Stimulated activated CD8-positive, alpha-beta memory T cell treated with anti-CD3 and anti-CD28 coated beads, Interleukin-7, amount 100 ng/mL, for 24 hours (primary cell): ENCODE data around the gene ZDBF2.
"Not testable (repeated sequence)": the region's sequence is repeated elsewhere in the genome, so short reads cannot be mapped to it uniquely, and the experiment has no call there.

ENCODE experiments used
- DNase-seq: peaks from one replicate; pipeline ENCODE4 v3.0.0-alpha.2; 2020; ENCODE audit warnings: low read depth

Gene ZDBF2

DNA sequence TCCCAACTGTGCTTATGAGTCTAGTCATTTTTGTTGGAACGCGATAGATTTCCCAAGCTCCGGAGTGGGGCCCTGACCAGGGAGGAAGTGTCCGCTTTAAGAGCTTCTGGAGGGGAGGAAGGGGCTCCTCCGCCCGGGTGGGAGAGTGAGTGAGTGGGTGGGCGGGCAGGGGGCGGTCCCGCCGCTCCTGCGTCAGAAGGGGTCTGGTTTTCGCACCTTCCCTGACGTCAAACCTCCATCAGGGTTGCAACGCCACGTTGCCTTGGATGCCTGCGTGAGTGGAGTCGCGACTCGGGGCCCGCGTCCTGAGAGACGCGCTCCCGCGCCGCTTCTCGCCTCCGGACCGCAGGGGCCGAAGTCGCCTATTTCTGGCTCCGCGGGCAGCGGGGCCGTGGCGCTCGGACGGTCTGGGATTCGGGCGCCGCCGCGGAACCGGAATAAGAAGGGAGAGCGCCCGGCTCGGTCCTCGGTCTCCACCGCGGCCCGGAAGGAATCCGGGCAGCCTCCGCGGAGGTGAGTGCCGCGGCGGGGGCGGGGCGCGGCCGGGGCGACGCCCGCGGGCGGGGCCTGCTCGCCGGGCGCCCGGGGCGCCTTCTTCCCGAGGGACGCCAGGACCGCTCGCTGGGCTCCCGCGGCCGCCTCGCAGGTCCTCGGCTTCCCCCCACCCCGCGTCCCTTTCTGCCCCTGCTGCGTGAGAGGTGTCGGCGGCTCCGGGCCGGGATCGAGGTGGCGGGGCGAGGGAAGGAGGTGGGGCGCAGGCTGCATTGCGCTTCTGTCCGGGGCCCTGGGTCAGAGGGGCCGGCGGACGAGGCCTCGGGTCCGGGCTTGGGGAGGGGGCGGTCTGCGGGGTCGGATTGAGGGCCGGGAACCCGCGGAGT, at the start of gene ZDBF2:
Gene ZDBF2 (plus strand): TSS at position 230 of the 878 bp plus-strand sequence. CDS start 7,187 bp downstream, outside the sequence.
- DNase-seq: no peak

DNA sequence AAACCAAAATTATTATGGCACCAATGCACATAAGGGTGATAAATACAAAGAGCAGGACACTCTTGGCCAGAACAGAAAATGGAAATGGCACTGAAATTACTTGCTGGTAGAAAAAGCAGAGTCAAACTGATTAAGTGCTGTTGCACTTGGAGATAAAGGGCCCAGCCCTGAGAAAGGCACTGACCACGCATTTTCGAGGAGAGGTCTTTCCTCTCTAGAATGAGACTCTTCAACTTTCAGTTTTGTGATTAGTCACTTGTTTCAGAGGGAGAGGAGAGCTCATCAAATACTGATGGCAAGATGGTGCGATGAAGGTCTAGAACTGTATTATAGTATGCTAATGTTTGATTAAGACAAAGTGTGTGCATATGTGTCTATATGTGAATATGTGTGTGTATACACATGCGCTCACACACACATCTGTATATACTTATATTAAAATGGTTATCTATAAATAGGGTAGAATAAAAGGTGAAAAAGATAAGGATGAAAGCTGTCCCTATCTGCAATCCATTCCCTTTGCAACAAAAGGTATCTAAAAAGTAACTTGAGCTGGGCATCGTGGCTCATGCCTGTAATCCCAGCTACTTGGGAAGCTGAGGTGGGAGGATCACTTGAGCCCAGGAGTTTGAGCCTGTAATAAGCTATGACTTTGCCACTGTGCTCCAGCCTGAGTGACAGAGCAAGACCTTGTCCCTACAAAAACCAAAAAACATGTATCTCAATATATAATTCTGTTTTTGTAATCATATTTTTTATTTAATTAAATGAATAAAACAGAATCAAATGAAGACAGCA, 48.8 kb upstream of the ZDBF2 start:
- DNase-seq: no peak

DNA sequence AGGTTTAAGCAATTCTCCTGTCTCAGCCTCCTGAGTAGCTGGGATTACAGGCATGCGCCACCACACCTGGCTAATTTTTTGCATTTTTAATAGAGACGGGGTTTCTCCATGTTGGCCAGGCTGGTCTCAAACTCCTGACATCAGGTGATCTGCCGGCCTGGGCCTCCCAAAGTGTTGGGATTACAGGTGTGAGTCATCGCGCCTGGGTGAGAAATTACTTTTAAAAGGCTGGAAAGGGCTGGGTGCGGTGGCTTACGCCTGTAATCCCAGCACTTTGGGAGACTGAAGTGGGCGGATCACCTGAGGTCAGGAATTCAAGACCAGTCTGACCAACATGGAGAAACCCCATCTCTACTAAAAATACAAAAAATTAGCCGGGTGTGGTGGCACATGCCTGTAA, 45.8 kb upstream of the ZDBF2 start:
- not testable (repeated sequence) for DNase-seq

DNA sequence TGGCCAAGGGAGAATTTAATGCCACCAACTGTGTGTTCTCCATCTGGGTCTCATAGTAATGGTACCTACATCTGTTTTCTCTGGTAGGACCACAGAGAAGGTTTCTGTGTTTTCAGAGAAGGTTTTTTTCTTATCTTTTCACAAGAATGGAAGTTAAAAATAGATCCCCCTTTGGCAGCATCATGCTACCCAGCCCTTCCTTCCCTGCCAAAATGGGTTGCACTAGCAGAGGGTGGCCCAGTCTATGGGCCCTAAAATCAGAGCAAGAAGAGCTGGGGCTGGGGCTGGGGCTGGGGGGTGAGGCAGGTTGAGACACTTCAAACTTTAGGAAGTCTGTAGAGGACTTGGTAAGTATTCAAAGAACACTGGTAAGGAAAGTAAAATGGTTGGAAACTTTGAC, 44.8 kb upstream of the ZDBF2 start:
- DNase-seq: no peak

DNA sequence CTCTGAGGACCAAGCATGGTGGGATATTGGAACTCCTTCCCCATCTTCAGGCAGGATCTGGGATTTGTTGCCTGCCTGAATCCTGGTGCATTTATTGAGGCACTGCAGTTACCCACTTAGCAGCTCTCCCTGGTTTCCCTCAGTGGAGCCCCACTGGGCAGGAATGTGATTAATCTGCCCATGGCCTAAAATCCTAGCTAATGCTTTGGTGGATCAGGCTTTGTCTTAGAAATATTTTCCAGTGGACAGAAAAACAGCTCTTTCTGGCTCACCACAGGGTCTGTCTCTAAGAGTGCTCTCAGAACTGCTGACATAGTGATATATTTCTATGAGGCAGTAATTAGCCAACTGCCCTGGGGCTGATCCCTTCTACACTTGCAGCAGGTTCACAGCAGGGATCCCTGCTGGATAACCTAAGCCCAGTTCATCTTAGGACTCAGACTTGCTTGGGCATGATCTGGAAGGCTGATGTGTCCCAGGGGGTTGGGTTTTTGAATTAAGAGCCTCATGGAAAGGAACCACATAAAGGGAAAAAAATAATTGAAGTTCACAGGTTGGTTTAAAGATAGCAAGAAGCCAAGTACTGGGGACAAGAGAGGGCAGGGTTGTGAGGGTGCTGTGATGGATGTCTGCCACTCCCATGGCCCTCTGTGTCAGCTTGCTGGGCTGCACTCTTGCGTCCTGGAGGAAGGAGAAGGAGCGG, 44.3 kb upstream of the ZDBF2 start:
- no peak for DNase-seq

DNA sequence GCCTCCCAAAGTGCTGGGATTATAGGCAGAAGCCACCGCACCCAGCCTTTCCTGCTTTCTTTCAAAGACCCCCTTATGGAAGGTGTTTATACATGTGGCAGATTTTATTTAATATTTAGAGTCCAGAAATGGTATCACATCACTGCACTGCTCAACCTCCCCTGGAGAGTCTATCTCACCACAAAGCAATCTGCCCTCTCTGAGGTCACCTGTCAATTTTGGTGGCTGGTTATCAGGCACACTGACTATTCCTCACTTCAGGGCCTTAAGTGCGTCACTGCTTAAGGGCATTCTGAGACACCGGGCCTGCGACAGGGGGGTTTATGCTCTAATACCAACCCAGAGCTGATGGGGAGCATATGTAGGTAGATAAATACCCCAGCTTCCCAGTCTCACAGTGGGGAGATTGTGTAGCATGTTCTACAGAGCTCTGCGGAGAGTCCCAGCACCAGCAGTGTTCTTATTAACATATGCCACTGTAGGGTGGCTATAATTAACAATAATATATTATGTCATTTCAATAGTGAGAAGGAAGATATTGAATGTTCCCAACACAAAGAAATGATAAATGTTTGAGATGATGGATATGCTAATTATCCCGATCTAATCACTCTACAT, 42.7 kb upstream of the ZDBF2 start:
- no peak for DNase-seq

DNA sequence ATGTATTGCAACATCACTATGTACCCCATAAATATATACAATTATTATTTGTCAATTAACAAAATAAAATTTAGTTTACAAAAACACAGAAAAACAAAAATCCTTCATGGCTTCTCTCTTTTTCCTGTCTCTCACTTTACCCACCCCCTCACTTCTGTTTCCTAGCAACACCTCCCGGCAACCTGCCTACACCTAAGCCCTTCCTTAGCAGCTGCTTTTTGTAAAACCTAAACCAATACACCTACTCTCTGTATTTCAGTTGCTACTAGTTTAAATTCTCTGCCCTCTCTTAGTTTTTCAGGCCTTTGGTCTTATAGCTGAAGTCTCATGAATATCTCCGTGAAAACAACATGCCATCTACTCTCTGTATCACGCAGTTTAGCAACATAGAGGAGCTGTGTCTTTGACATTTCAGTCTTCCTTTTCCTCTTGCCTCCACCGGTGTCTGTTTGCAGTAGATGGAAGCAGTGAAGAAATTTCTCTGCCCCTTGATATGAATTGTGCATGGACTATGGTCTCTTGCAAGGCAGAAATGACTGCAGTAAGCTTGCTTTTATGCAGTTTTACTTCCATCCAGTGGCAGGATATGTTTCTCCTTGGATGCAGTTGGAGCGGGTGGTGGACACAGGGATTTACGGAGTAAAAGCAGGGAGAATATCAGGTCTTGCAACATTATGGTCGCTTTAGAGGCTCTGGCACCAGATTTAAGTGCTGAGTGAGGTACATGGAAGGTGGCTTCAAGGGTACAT, 42.0 kb upstream of the ZDBF2 start:
- DNase-seq: no peak

DNA sequence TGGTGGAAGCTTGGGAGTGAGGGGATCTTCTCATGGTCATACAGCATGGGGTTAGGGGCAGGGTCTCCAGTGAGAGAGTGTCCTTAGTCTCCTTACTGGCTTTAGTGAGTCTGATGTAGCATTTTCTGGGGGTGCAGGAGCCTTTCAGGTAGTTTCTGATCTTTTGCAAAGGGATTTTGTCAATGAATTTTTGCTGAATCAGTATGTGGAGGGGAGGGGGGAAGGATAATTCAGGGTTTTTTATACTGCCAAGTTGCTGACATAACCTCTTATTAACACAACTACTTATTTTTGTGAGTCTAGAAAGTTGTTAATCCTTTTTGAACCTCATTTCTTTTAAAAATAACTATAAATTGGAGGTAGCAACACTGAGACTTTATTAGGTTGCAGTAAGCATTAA, 35.3 kb upstream of the ZDBF2 start:
- DNase-seq: no peak

DNA sequence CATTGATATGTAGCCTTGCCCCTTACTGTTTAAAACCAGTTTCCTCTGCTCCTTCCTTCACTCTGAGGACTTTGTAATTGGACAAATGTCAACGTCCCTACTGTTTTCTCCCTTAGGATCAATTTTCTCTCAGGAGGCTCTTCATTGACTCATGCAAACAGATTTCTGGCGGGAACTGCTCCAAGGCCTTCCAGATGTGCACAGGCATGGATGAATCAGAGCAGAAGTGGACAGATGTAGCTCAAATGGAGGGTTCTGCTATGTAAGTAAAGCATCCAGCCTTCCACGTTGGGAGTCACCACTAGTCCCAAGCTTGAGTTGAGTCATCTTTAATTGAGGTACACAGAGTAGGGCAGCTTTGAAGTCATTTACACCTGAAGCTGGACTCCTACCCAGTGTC, 34.1 kb upstream of the ZDBF2 start:
- no peak for DNase-seq

DNA sequence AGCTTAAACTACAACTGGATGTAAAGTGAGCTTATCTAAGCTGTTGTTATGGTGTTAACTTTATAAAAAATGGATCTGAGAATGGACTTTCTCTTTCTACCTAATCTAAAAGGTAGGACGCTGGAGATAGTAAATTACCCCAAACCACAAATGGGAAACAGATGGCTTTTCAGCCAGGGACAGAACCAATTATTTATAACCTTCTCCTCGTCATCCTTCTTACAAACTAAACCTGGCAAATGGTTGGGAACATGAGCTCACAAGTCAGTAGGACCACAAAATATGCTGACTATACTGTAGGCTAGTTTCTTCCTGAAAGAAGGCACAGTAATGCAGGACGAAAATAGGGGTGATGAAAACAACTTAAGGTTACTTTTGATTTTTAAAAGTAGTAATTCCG, 32.7 kb upstream of the ZDBF2 start:
- DNase-seq: no peak

DNA sequence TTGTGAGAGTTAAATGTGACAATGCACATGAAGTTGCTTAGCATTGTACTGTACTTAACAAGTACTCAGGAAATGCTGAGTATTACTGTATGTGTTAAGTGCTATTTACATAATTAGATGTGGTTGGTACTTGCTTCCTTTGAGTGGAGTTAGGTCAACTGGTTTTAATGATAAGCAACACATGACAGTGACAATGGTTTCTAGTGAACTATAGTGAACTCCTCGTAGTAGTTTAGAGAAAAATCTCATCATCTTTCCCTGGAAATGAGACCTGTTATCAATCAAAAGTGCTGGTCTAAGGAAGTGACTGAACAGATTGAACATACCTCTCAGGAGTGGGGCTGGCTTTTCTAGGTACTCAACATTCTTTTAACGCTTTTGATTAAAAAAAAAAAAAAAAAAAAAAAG, 29.2 kb upstream of the ZDBF2 start:
- no peak for DNase-seq

DNA sequence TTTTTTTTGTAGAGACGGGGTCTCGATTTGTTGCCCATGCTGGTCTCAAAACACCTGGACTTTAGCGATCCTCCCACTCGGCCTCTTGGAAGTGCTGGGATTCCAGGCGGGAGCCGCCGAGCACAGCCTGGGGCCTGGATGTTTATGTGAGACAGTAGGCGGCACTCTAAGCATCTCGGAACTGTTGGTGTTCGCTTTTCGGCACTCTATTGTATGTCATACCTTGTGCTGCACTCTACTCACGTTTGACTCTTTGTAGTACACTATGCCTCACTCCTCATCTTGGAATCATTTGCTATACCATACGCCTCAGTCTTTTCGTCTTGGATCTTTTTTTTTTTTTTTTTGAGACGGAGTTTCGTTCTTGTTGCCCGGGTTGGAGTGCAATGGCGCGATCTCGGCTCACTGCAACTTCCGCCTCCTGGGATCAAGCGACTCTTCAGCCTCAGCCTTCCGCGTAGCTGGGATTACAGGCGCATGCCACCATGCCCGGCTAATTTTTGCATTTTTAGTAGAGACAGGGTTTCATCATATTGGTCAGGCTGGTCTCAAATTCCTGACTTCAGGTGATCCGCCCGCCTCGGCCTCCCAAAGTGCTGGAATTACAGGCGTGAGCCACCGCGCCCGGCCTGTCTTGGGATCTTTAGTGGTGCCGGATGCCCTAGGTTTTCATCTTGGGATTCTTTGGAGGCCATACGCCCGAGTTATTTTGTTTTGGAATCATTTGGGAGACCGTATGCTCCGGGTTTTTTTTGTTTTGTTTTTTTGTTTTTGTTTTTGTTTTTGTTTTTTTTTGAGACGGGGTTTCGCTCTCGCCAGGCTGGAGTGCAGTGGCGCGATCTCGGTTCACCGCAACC, 24.2 kb upstream of the ZDBF2 start:
- no peak for DNase-seq

DNA sequence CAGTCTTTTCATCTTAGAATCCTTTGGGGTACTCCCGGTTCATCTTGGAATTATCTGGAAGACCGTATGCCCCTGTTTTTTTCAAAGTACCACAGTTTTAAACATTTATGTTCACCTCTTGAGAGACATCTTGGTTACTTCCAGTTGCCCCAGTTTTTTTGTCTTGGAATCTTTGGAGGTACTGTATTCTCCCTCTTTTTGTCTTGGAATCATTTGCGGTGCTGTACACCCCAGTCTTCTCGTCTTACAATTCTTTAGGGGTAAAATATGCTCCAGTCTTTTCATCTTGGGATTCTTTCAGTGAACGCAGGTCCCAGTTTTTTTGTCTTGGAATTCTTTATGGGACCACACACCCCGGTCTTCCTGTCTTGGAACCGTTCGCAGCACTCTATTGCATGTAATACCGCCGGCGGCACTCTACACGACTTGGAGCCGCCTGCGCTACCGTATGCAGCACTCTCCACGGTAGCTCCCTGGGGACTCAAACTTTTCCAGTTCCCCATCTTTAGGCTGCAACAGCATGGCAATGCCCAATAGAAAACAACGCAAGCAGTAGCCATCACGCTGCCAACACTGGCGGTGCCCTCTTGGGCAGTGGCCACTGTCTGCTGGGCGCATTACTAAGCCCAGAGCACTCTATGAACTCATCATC, 21.2 kb upstream of the ZDBF2 start:
- DNase-seq: no peak

DNA sequence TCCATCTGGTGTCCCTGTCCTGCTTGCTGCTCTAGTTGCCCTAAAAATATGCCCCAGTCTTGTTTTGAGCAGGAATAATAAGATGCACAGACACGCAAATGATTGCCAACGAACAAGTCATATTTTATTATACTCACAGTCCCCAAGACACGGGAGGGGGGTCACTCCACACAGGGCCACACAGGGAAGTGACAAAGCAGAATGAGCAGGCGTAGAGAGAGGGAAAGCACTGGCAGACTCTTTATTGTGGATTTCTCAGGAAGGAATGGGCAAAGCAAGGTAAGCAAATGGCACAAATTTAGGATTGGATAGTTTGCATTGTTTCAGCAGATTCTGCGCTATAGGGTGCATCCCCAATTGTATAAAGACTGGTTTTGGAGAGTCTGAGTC, 20.7 kb upstream of the ZDBF2 start:
- no peak for DNase-seq

DNA sequence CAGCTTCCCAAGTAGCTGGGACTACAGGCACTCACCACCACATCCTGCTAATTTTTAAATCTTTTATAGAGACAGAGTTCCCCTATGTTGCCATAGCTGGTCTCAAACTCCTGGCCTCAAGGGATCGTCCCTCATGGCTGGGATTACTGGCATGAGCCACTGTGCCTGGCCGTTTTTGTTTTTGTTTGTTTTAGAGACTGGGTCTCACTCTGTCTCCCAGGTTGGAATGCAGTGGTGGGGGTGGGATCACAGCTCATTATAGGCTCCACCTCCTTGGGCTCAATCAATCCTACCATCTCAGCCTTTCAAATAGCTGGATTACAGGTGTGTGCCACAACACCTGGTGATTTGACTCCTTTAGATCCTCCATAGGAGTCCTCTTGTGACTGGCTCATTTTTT, 19.5 kb upstream of the ZDBF2 start:
- DNase-seq: no peak

DNA sequence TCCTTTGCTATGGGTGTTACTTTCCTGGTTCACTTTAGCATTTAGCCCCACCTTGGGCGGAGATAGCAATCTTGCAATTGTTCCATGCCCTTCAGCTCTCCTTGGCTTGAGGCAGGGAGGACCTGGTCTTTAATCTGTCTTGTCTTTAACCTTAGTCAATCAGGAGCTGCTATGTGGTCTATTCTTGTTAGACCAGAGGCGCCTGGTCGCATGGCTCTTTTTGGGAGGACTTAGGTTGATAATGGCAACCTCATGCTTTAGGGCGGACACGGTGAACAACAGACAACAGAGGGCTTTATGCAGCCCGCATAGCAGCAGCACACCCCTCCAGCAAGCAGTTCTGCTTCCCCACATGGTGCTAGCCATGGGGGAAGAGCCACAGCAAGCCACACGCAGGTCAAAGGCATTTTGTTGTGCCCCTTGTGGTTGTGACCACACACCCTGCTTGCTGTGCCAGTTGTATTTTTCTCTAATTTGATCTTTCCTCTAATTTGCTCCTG, 17.7 kb upstream of the ZDBF2 start:
- DNase-seq: no peak

DNA sequence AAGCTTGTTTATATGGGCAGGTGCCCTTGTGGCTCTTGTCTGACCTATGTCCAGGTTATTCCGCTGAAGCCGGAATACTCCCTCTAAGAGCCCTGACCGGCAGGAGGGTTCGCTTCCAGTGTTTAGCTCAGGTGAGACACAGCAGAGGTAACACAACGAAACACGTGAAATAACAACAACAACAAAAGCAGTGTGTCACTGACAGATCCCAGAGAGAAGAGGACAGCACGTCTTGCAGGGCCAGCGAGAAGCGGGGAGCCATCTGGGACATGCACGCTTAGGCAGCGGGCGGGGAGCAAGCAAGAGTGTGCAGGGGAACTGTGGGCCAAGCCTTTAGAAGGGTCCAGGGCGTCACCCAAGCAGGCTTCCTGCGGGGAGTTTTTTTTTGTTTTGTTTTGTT, 17.1 kb upstream of the ZDBF2 start:
- DNase-seq: no peak

DNA sequence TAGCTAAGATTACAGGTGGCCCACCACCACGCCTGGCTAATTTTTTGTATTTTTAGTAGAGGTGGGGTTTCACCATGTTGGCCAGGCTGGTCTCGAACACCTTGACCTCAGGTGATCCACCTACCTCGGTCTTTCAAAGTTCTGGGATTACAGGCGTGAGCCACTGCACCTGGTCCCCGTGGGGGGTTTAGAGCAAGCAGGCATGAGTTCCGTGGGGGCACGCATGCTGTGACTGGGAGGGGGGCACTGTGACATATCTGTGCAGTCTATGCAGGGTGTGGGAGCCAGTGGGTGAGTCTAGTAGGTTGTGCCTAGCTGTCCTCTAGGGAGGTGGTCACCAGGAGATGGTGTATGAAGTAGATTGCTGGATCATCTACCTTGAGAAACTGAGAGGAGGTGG, 16.6 kb upstream of the ZDBF2 start:
- DNase-seq: no peak

DNA sequence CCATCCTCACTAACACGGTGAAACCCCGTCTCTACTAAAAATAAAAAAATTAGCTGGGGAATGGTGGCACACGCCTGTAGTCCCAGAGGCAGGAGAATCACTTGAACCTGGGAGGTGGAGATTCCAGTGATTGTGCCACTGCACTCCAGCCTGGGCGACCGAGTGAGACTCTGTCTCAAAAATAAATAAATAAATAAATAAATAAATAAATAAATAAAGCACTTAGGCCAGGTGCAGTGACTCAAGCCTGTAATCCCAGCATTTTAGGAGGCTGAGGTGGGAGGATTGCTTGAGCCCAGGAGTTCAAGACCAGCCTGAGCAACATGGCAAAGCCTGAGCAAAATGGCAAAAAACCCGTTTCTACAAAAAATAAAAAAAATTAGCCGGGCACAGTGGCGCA, 15.8 kb upstream of the ZDBF2 start:
- DNase-seq: not testable (repeated sequence)
